ENCODE measurements around the gene EDN1.
"Not testable (repeated sequence)": the region's sequence is repeated elsewhere in the genome, so short reads cannot be mapped to it uniquely, and the experiment has no call there.

The EDN1 gene

GRCh38 chr6:12324099-12324498 is 33.9 kb downstream of the EDN1 start:
- no peak for DNase-seq (ENCODE audit: low read depth in 2 of 3, low spot score in 2 of 3)

- no peak for DNase-seq (ENCODE audit: low read depth in 2 of 3, low spot score in 2 of 3)
These were observed 34.6 kb downstream of the EDN1 start for GRCh38 chr6:12324748-12325147.

- no peak for DNase-seq (ENCODE audit: low read depth in 2 of 3, low spot score in 2 of 3)
These were observed 35.7 kb downstream of the EDN1 start for GRCh38 chr6:12325872-12326271.

GRCh38 chr6:12327391-12327790 is 37.2 kb downstream of the EDN1 start:
- DNase-seq (ENCODE audit: low read depth in 2 of 3, low spot score in 2 of 3) = no peak

GRCh38 chr6:12327988-12328387 is 37.8 kb downstream of the EDN1 start:
- DNase-seq (ENCODE audit: low read depth in 2 of 3, low spot score in 2 of 3) = no peak

GRCh38 chr6:12328701-12329100 is 38.5 kb downstream of the EDN1 start:
- no peak for DNase-seq (ENCODE audit: low read depth in 2 of 3, low spot score in 2 of 3)

- DNase-seq (ENCODE audit: low read depth in 2 of 3, low spot score in 2 of 3) = no peak
These were observed 41.3 kb downstream of the EDN1 start for GRCh38 chr6:12331474-12331873.

- no peak for DNase-seq (ENCODE audit: low read depth in 2 of 3, low spot score in 2 of 3)
These were observed 42.0 kb downstream of the EDN1 start for GRCh38 chr6:12331951-12332749.

GRCh38 chr6:12332750-12333079 is 42.6 kb downstream of the EDN1 start:
- not testable (repeated sequence) for DNase-seq (ENCODE audit: low read depth in 2 of 3, low spot score in 2 of 3)

GRCh38 chr6:12333128-12333527 is 43.0 kb downstream of the EDN1 start:
- no peak for DNase-seq (ENCODE audit: low read depth in 2 of 3, low spot score in 2 of 3)

GRCh38 chr6:12334526-12335130 is 44.5 kb downstream of the EDN1 start:
- no peak for DNase-seq (ENCODE audit: low read depth in 2 of 3, low spot score in 2 of 3)

GRCh38 chr6:12335131-12335527 is 45.0 kb downstream of the EDN1 start:
- no peak for DNase-seq (ENCODE audit: low read depth in 2 of 3, low spot score in 2 of 3)

GRCh38 chr6:12335717-12336116 is 45.6 kb downstream of the EDN1 start:
- no peak for DNase-seq (ENCODE audit: low read depth in 2 of 3, low spot score in 2 of 3)

GRCh38 chr6:12336121-12336971 is 46.2 kb downstream of the EDN1 start:
- no peak for DNase-seq (ENCODE audit: low read depth in 2 of 3, low spot score in 2 of 3)

GRCh38 chr6:12339022-12339421 is 48.9 kb downstream of the EDN1 start:
- no peak for DNase-seq (ENCODE audit: low read depth in 2 of 3, low spot score in 2 of 3)

GRCh38 chr6:12339808-12340487 is 49.8 kb downstream of the EDN1 start:
- DNase-seq (ENCODE audit: low read depth in 2 of 3, low spot score in 2 of 3) = no peak

- no peak for DNase-seq (ENCODE audit: low read depth in 2 of 3, low spot score in 2 of 3)
These were observed 50.3 kb downstream of the EDN1 start for GRCh38 chr6:12340488-12340818.

GRCh38 chr6:12342664-12343063 is 52.5 kb downstream of the EDN1 start:
- DNase-seq (ENCODE audit: low read depth in 2 of 3, low spot score in 2 of 3) = no peak

GRCh38 chr6:12343122-12343439 is 52.9 kb downstream of the EDN1 start:
- DNase-seq (ENCODE audit: low read depth in 2 of 3, low spot score in 2 of 3) = no peak

- DNase-seq (ENCODE audit: low read depth in 2 of 3, low spot score in 2 of 3) = no peak
These were observed 53.4 kb downstream of the EDN1 start for GRCh38 chr6:12343440-12344162.

- DNase-seq (ENCODE audit: low read depth in 2 of 3, low spot score in 2 of 3) = no peak
These were observed 54.1 kb downstream of the EDN1 start for GRCh38 chr6:12344296-12344695.
